Ovary (tissue), 9 donors: ENCODE data around the gene FAM24B. TPM values are rescaled to one million over a fixed set of nuclear protein-coding genes. Genes with fewer than 3 reads are reported as not detected.

Source experiments
- DNase-seq, 5 donors: peaks; one replicate each; pipeline ENCODE4 v3.0.0-alpha.2; 2019 to 2020
- H3K27ac ChIP-seq, 2 donors: fragments of 200-600 bp; one replicate each; pipeline versions ENCODE4 v1.5.1 to v1.8.0; 2019 to 2022
- H3K27me3 ChIP-seq: fragments of 200-600 bp; one replicate; pipeline ENCODE4 v1.8.0; 2022
- H3K36me3 ChIP-seq: fragments of 200-600 bp; sonication (generic); one replicate; pipeline ENCODE4 v1.5.1; 2019
- H3K4me1 ChIP-seq: one replicate; pipeline ENCODE4 v1.8.1; 2013; ENCODE audit warnings: mild to moderate bottlenecking, moderate library complexity; ENCODE audit not compliant: insufficient read depth
- H3K4me3 ChIP-seq: fragments of 200-600 bp; sonication (generic); one replicate; pipeline ENCODE4 v1.5.1; 2017
- H3K9me3 ChIP-seq, 2 donors: fragments of 200-600 bp in 1 of 2; sonication (generic) in 1 of 2; one replicate each; pipeline versions ENCODE4 v1.5.1 to v1.8.1; 2013 to 2019; ENCODE audit warnings: mild to moderate bottlenecking in 1 of 2, moderate library complexity in 1 of 2
- EP300 ChIP-seq: sonication (generic); formaldehyde crosslinking; IDR thresholded peaks from one replicate; pipeline ENCODE4 v1.6.1; 2017; ENCODE audit warnings: antibody characterized with exemption
- POLR2A ChIP-seq: fragments of 450-650 bp; IDR thresholded peaks from one replicate; pipeline ENCODE4 v1.6.1; 2017; ENCODE audit warnings: antibody characterized with exemption, mild to moderate bottlenecking, moderate library complexity
- WGBS, 3 donors: extraction: QIAGEN DNeasy Blood & Tissue Kit in 1 of 3; methylation state at CpG; one replicate each; pipeline versions ENCODE4 v1.1.5 to v1.1.7; 2013 to 2017; 5-methylcytosine and 5-hydroxymethylcytosine counted together
- intact Hi-C, 4 donors: fragments of 100-400 bp; cut with DNase I; formaldehyde crosslinking; loops; one replicate each; pipeline versions ENCODE4 v1.11.0 to v1.15.1; 2022 to 2023
- polyA plus RNA-seq, 2 donors: library from polyadenylated mRNA; stranded (reverse); fragments of 200-250 nt in 1 of 2; fragments of 350-450 nt in 1 of 2; fragmentation: Illumina TruSeq in 1 of 2; extraction: RNeasy Lipid Tissue Mini Kit (QIAGEN cat#74804) in 1 of 2; gene quantifications; one replicate each; pipeline ENCODE4 v1.2.3, GENCODE V29; 2013 to 2014
- total RNA-seq, 7 donors: library from RNA; depleted of rRNA in 2 of 7; stranded (reverse); fragments of >200 nt in 2 of 7; fragmentation: NEBNext Ultra II Directional in 3 of 7; extraction: Animal tissue kit (Norgen Biotek cat#: 25700) in 3 of 7; gene quantifications; one replicate each; pipeline versions ENCODE4 v1.1.0 to v1.2.4, GENCODE V29; 2016 to 2023
- TF ChIP-seq, protein P1 (sequence below), 3 donors: fragments of 450-650 bp in 2 of 3; fragments of 200-600 bp in 1 of 3; IDR thresholded peaks; one replicate each; pipeline versions ENCODE4 v1.5.1 to v1.8.0; 2016 to 2022; ENCODE audit warnings: antibody characterized with exemption in 3 of 3, mild to moderate bottlenecking in 1 of 3
- donor health status: DM: no; HTN: no; CAD: no; lungs with moderate emphysema.
- donor health status: DM: no; HTN: no; CAD: no.
- donor health status: Bipolar disorder and iron deficiency.
- donor health status: DM: yes; HTN: yes; CAD: no.
- donor health status: DM: no; HTN: no; CAD: no.
- donor health status: DM: yes; HTN: yes; CAD: no.

FAM24B gene
- total and polyA plus RNA-seq, 9 donors, result 1.8 to 4.2 (median 2.8) TPM

DNA sequence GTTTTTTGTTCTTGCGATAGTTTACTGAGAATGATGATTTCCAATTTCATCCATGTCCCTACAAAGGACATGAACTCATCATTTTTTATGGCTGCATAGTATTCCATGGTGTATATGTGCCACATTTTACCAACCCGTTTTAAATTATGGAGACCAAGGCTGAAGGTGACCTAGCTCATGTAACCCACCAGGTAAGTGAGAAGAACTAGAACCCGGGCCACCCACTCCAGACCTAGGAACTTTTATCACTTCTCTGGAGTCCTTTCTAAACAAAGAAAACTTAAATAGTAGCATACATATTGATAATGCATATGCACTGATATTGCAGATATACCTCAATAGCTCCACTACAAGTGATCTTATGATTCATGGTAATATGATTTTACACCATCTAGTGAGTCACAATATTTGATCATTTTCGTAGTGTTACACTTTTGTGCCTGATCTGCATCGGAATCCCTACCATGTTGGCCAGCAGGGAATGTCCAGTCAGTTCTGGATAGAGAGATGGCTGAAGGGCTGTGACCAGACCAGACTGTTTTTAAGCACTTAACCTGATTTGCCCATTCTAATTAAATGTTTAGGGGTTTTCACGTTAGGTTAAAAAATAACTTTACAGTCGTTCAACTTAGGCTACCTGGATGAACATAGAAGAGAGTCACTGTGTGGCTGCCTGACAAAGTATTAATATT, 49.0 kb downstream of the FAM24B start:
- TF ChIP-seq POLR2A (no peak), EP300 (no peak)
- TF ChIP-seq, protein P1, sequence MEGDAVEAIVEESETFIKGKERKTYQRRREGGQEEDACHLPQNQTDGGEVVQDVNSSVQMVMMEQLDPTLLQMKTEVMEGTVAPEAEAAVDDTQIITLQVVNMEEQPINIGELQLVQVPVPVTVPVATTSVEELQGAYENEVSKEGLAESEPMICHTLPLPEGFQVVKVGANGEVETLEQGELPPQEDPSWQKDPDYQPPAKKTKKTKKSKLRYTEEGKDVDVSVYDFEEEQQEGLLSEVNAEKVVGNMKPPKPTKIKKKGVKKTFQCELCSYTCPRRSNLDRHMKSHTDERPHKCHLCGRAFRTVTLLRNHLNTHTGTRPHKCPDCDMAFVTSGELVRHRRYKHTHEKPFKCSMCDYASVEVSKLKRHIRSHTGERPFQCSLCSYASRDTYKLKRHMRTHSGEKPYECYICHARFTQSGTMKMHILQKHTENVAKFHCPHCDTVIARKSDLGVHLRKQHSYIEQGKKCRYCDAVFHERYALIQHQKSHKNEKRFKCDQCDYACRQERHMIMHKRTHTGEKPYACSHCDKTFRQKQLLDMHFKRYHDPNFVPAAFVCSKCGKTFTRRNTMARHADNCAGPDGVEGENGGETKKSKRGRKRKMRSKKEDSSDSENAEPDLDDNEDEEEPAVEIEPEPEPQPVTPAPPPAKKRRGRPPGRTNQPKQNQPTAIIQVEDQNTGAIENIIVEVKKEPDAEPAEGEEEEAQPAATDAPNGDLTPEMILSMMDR (IDR thresholded peaks at IDR 0.05), result no peak
- Histone ChIP-seq H3K27me3 (no peaks in the 10 kb centered on the region), H3K9me3 (no peaks in the 10 kb centered on the region), H3K36me3 (no peaks in the 10 kb centered on the region), H3K27ac (no peak overlapping the region), H3K4me3 (no peak overlapping the region), H3K4me1 (no peaks in the 10 kb centered on the region)
- no peak for DNase-seq
- WGBS, 3 donors, result 92 to 94% (median 93%) methylated on average over 6 to 7 of the region's 7 CpGs
- intact Hi-C loops, result no loop called here

DNA sequence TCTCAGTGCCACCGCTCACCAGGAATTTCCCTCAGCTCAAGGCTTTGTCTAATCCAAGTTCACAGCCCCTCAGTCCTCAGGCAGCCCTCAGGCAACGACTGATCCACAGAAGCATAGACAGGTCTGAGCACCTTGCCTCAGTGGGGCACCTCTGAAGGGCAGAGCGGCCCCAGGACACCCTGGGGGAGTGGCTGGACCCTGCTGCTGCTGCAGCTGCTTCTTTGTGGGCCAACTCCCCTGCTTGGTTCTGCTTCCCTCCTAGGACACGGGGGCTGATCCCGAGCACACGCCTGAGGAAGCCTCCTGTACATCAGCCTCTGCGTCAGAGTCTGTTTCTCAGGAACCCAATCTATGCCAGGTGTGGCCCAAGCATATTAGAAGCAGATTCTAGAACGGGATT, 49.9 kb downstream of the FAM24B start:
- Histone ChIP-seq H3K27ac (no peak overlapping the region), H3K36me3 (no peaks in the 10 kb centered on the region), H3K4me3 (no peak overlapping the region), H3K9me3 (no peaks in the 10 kb centered on the region), H3K4me1 (no peaks in the 10 kb centered on the region), H3K27me3 (no peaks in the 10 kb centered on the region)
- TF ChIP-seq POLR2A, result no peak
- TF ChIP-seq, protein P1 (IDR thresholded peaks at IDR 0.05), result no peak
- no peak for TF ChIP-seq EP300
- 58 to 73% (median 59%) methylated on average over 8 of the region's 8 CpGs for WGBS, 3 donors
- intact Hi-C loops, result no loop called here
- no peak for DNase-seq

DNA sequence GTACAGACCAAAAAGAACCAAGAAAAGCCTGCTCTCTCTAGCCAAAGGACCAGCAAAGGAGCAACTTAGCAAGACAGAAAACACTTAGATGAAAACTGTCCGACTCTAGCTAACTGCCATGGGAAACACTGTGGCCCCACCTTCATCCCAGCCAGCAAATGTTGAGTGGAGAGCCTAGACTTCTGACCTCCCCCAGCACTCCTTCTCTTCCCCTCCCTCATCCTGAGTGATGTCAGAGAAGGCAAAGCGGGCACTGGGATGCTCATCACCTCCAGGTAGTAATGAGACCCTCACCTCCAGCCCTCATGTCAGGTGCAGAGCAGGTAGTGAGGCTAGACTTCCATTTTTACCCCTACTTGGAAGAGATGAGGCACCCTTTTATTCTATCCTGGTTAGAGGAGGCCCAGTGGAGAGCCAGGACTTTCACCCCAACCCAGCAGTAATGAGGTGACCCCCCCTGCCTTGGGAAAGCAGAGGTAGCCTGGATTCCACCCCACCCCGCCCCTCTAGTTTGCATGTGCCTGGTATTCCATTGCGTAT, 50.6 kb downstream of the FAM24B start:
- Histone ChIP-seq H3K9me3 (no peaks in the 10 kb centered on the region), H3K36me3 (no peaks in the 10 kb centered on the region), H3K4me1 (no peaks in the 10 kb centered on the region), H3K27ac (no peak overlapping the region), H3K27me3 (no peaks in the 10 kb centered on the region), H3K4me3 (no peak overlapping the region)
- DNase-seq, result no peak
- intact Hi-C loops, result no loop called here
- TF ChIP-seq, protein P1 (IDR thresholded peaks at IDR 0.05), result no peak
- TF ChIP-seq EP300, result no peak
- no peak for TF ChIP-seq POLR2A
- 77 to 88% (median 85%) methylated on average over 4 of the region's 4 CpGs for WGBS, 3 donors

DNA sequence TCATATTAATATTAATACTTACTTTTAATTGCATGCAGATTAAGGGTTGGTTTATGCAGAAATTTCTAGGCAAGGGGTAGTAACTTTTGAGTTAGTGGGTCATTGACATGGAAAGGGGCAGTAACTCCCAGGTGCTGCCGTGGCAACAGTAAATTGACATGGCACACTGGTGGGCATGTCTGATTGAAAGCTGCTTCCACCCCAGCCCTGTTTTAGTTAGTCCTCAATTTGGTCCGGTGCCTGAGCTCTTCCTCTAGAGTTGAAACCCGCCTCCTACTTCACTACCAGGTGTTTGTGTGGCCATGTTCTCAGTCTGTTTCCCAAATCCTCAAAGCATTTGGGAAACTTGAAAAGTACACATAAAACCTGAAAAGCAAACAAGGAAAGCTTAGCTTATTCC, 52.1 kb downstream of the FAM24B start:
- intact Hi-C loops, result no loop called here
- no peak for DNase-seq
- WGBS, 3 donors, result 82 to 92% (median 89%) methylated on average over 3 of the region's 3 CpGs
- Histone ChIP-seq H3K36me3 (no peaks in the 10 kb centered on the region), H3K27me3 (no peaks in the 10 kb centered on the region), H3K4me3 (no peak overlapping the region), H3K27ac (no peak overlapping the region), H3K4me1 (no peaks in the 10 kb centered on the region), H3K9me3 (no peaks in the 10 kb centered on the region)
- TF ChIP-seq POLR2A (no peak), EP300 (no peak)
- TF ChIP-seq, protein P1 (IDR thresholded peaks at IDR 0.05), result no peak
